Caco-2 (cell line): Measurements from ENCODE around the gene TENM4. TPM values are rescaled to one million over a fixed set of nuclear protein-coding genes. Genes with fewer than 3 reads are reported as not detected.

ENCODE experiments used
- BruUV-seq: library from RNA; stranded (reverse); fragments of 400-500 nt; replicated peaks from 2 replicates; lab custom pipeline; 2021; lab: Mats Ljungman, UMichigan
- CTCF ChIA-PET: fragments of 300-600 bp; sonication (Branson Sonifier 250); formaldehyde crosslinking; loops from one replicate; lab custom pipeline; 2022; ENCODE audit warnings: antibody characterized with exemption; lab: Charles Lee
- POLR2A ChIA-PET: fragments of 300-600 bp; sonication (Branson Sonifier 250); formaldehyde crosslinking; loops from one replicate; lab custom pipeline; 2022; ENCODE audit warnings: antibody characterized with exemption; lab: Charles Lee
- DNase-seq, 2 experiments: peaks; one replicate each; pipeline versions ENCODE4 v3.0.0 to v3.0.0-alpha.2; 2020 to 2022
- H3K27me3 ChIP-seq: replicated peaks from 2 replicates; pipeline ENCODE4 v1.6.0; 2011; ENCODE audit warnings: low read length; ENCODE audit not compliant: control insufficient read depth, insufficient read depth
- H3K36me3 ChIP-seq: 2 replicates; pipeline ENCODE4 v1.5.1; 2011; ENCODE audit warnings: low read length; ENCODE audit not compliant: control insufficient read depth, insufficient read depth
- H3K4me1 ChIP-seq: fragments of 250-450 bp; sonication (Bioruptor Pico); 2 replicates; pipeline ENCODE4 v1.5.1; 2020; ENCODE audit warnings: mild to moderate bottlenecking
- H3K4me3 ChIP-seq: 2 replicates; pipeline ENCODE4 v1.5.1; 2011; ENCODE audit warnings: low read depth, mild to moderate bottlenecking, control low read depth, low read length
- H3K9me3 ChIP-seq: fragments of 250-450 bp; sonication (Bioruptor Pico); 2 replicates; pipeline ENCODE4 v1.5.1; 2020; ENCODE audit warnings: mild to moderate bottlenecking, moderate library complexity
- H3K27ac Mint-ChIP-seq: one replicate; pipeline ENCODE4 v1.8.0; 2022; ENCODE audit warnings: mixed read lengths; ENCODE audit not compliant: unreplicated experiment
- H3K27me3 Mint-ChIP-seq: one replicate; pipeline ENCODE4 v1.8.0; 2022; ENCODE audit warnings: mixed read lengths; ENCODE audit not compliant: insufficient read depth, unreplicated experiment
- H3K36me3 Mint-ChIP-seq: one replicate; pipeline ENCODE4 v1.8.0; 2022; ENCODE audit warnings: mild to moderate bottlenecking, mixed read lengths; ENCODE audit not compliant: insufficient read depth, unreplicated experiment
- H3K4me1 Mint-ChIP-seq: one replicate; pipeline ENCODE4 v1.8.0; 2022; ENCODE audit warnings: low read depth, mixed read lengths; ENCODE audit not compliant: unreplicated experiment
- H3K4me3 Mint-ChIP-seq: one replicate; pipeline ENCODE4 v1.8.0; 2022; ENCODE audit warnings: mild to moderate bottlenecking, moderate library complexity, mixed read lengths; ENCODE audit not compliant: unreplicated experiment
- H3K9me3 Mint-ChIP-seq: one replicate; pipeline ENCODE4 v1.8.0; 2022; ENCODE audit warnings: mixed read lengths; ENCODE audit not compliant: unreplicated experiment
- CTCF ChIP-seq, 2 experiments: fragments of 200-600 bp in 1 of 2; IDR thresholded peaks; 1 replicate in 1 of 2; 2 replicates in 1 of 2; pipeline versions ENCODE4 v1.5.1 to v1.8.0; 2011 to 2022; ENCODE audit warnings: antibody characterized with exemption in 1 of 2, control low read depth in 1 of 2, inconsistent platforms in 1 of 2, low read depth in 1 of 2, low read length in 1 of 2, mild to moderate bottlenecking in 1 of 2, moderate library complexity in 1 of 2; ENCODE audit not compliant: insufficient read depth in 1 of 2, severe bottlenecking in 1 of 2, unreplicated experiment in 1 of 2
- intact Hi-C: fragments of 100-400 bp; cut with micrococcal nuclease; formaldehyde crosslinking; loops from one replicate; pipeline ENCODE4 v1.10.0; 2022; ENCODE audit not compliant: unreplicated experiment
- total RNA-seq: library from RNA; stranded (reverse); gene quantifications from 2 replicates; pipeline ENCODE4 v1.2.3, GENCODE V29; 2022

Gene TENM4
- total RNA-seq, 1 experiment from 2014 or later = 1.1 TPM

- no peak overlapping the region for H3K4me3 ChIP-seq
- H3K27ac Mint-ChIP-seq = peak overlapping the region; percentile 12
- no TSS peak for BruUV-seq
- H3K27me3 Mint-ChIP-seq = no peaks in the 10 kb centered on the region
- no peaks in the 10 kb centered on the region for H3K9me3 Mint-ChIP-seq
- no peaks in the 10 kb centered on the region for H3K36me3 ChIP-seq
- TF ChIP-seq CTCF (IDR thresholded peaks at IDR 0.05; ENCODE audit: insufficient read depth in 1 of 2, low read depth in 1 of 2, low read length in 1 of 2, severe bottlenecking in 1 of 2, unreplicated experiment in 1 of 2) = peak in 1 of 2 experiments; percentile 25
- H3K36me3 Mint-ChIP-seq = no peaks in the 10 kb centered on the region
- H3K4me1 Mint-ChIP-seq = peaks cover 7% of the 10 kb centered on the region
- intact Hi-C loops = loop anchor here (1.0 to 5.0 kb wide), 2 partner anchors 95 to 167 kb away; no protein-coding TSS in a partner anchor
- H3K9me3 ChIP-seq = no peaks in the 10 kb centered on the region
- POLR2A ChIA-PET = no interaction called here
- CTCF ChIA-PET = interaction anchor here (0.6 to 1.0 kb wide), 3 partner anchors 97 to 1001 kb away, joined by 3 to 6 read pairs (median 4); no protein-coding TSS in a partner anchor
- DNase-seq = peak in 1 of 2 experiments; percentile 31
- H3K4me1 ChIP-seq = no peaks in the 10 kb centered on the region
- no peaks in the 10 kb centered on the region for H3K27me3 ChIP-seq
- H3K4me3 Mint-ChIP-seq = no peak overlapping the region
Observed at GRCh38 chr11:78812513-78813293, 628.1 kb downstream of the TENM4 start.

GRCh38 chr11:78810559-78811009 is 630.2 kb downstream of the TENM4 start:
- Mint-ChIP-seq H3K27me3 (no peaks in the 10 kb centered on the region), H3K4me3 (no peak overlapping the region), H3K9me3 (no peaks in the 10 kb centered on the region), H3K36me3 (no peaks in the 10 kb centered on the region), H3K4me1 (peaks cover 7% of the 10 kb centered on the region), H3K27ac (no peak overlapping the region)
- Histone ChIP-seq H3K27me3 (no peaks in the 10 kb centered on the region), H3K36me3 (no peaks in the 10 kb centered on the region), H3K4me3 (no peak overlapping the region), H3K4me1 (no peaks in the 10 kb centered on the region), H3K9me3 (no peaks in the 10 kb centered on the region)
- BruUV-seq = no TSS peak
- DNase-seq = no peak
- ChIA-PET CTCF (interaction anchor here (2.1 to 2.2 kb wide), 2 partner anchors 13 to 163 kb away, joined by 6 to 8 read pairs; no protein-coding TSS in a partner anchor), POLR2A (interaction anchor here (0.6 kb wide), 1 partner anchor 57 kb away, joined by 3 read pairs; no protein-coding TSS in a partner anchor)
- no peak for TF ChIP-seq CTCF (IDR thresholded peaks at IDR 0.05; ENCODE audit: insufficient read depth in 1 of 2, low read depth in 1 of 2, low read length in 1 of 2, severe bottlenecking in 1 of 2, unreplicated experiment in 1 of 2)
- intact Hi-C loops = loop anchor here (5.0 kb wide), 1 partner anchor 93 kb away; no protein-coding TSS in a partner anchor

- no peak overlapping the region for H3K4me3 Mint-ChIP-seq
- Histone ChIP-seq H3K4me1 (no peaks in the 10 kb centered on the region), H3K27me3 (no peaks in the 10 kb centered on the region), H3K36me3 (no peaks in the 10 kb centered on the region), H3K9me3 (no peaks in the 10 kb centered on the region), H3K4me3 (no peak overlapping the region)
- ChIA-PET CTCF (interaction anchor here (0.9 to 2.2 kb wide), 3 partner anchors 12 to 165 kb away, joined by 3 to 8 read pairs (median 6); no protein-coding TSS in a partner anchor), POLR2A (no interaction called here)
- intact Hi-C loops = loop anchor here (5.0 kb wide), 1 partner anchor 93 kb away; no protein-coding TSS in a partner anchor
- no peaks in the 10 kb centered on the region for H3K27me3 Mint-ChIP-seq
- no TSS peak for BruUV-seq
- no peaks in the 10 kb centered on the region for H3K9me3 Mint-ChIP-seq
- TF ChIP-seq CTCF (IDR thresholded peaks at IDR 0.05; ENCODE audit: insufficient read depth in 1 of 2, low read depth in 1 of 2, low read length in 1 of 2, severe bottlenecking in 1 of 2, unreplicated experiment in 1 of 2) = no peak
- H3K4me1 Mint-ChIP-seq = peaks cover 7% of the 10 kb centered on the region
- H3K36me3 Mint-ChIP-seq = no peaks in the 10 kb centered on the region
- DNase-seq = no peak
- H3K27ac Mint-ChIP-seq = no peak overlapping the region
Observed at GRCh38 chr11:78809931-78810541, 630.8 kb downstream of the TENM4 start.
